Esophagus muscularis mucosa (tissue), 4 donors: Measurements from ENCODE around the gene ARPIN. TPM values are rescaled to one million over a fixed set of nuclear protein-coding genes. Genes with fewer than 3 reads are reported as not detected.
A peak's percentile ranks its signal among the peaks of the same experiment; 100 is the strongest.
"Not testable (repeated sequence)": the region's sequence is repeated elsewhere in the genome, so short reads cannot be mapped to it uniquely, and the experiment has no call there.

Experiments
- DNase-seq: peaks from one replicate; pipeline ENCODE4 v3.0.0-alpha.2; 2017; ENCODE audit errors: extremely low spot score
- H3K27ac ChIP-seq, 4 donors: fragments of 200-600 bp; sonication (generic); replicated peaks in 1 of 4; 1 replicate in 3 of 4; 2 replicates in 1 of 4; pipeline ENCODE4 v1.5.1; 2016 to 2019; ENCODE audit warnings: mild to moderate bottlenecking in 1 of 4
- H3K27me3 ChIP-seq, 4 donors: fragments of 200-600 bp; sonication (generic); one replicate each; pipeline versions ENCODE4 v1.5.1 to v1.6.0; 2016 to 2019
- H3K36me3 ChIP-seq, 4 donors: fragments of 200-600 bp; sonication (generic); one replicate each; pipeline ENCODE4 v1.5.1; 2016 to 2019
- H3K4me1 ChIP-seq, 4 donors: fragments of 200-600 bp; sonication (generic); one replicate each; pipeline ENCODE4 v1.5.1; 2016 to 2019
- H3K4me3 ChIP-seq, 4 donors: fragments of 200-600 bp; sonication (generic); 1 replicate in 2 of 4; 2 replicates in 2 of 4; pipeline ENCODE4 v1.5.1; 2016 to 2019; ENCODE audit warnings: mild to moderate bottlenecking in 4 of 4, moderate library complexity in 1 of 4
- H3K9me3 ChIP-seq, 4 donors: fragments of 200-600 bp; sonication (generic); 1 replicate in 3 of 4; 2 replicates in 1 of 4; pipeline ENCODE4 v1.5.1; 2016 to 2019
- EP300 ChIP-seq: sonication (generic); formaldehyde crosslinking; IDR thresholded peaks from one replicate; pipeline ENCODE4 v1.6.1; 2017; ENCODE audit warnings: antibody characterized with exemption
- POLR2A ChIP-seq: fragments of 450-650 bp; IDR thresholded peaks from one replicate; pipeline ENCODE4 v1.6.1; 2017; ENCODE audit warnings: antibody characterized with exemption, moderate library complexity, mild to moderate bottlenecking, low read depth
- POLR2AphosphoS5 ChIP-seq, 2 donors: sonication (generic); formaldehyde crosslinking; IDR thresholded peaks; one replicate each; pipeline ENCODE4 v1.6.1; 2017; ENCODE audit warnings: antibody characterized with exemption in 2 of 2
- WGBS: methylation state at CpG from one replicate; pipeline ENCODE4 v1.1.5; 2018; 5-methylcytosine and 5-hydroxymethylcytosine counted together
- intact Hi-C: fragments of 100-400 bp; cut with DNase I; formaldehyde crosslinking; loops from one replicate; pipeline ENCODE4 v1.15.1; 2023
- total RNA-seq, 4 donors: library from RNA; depleted of rRNA; stranded (reverse); fragments of >200 nt; gene quantifications; one replicate each; pipeline versions ENCODE4 v1.1.0 to v1.2.1, GENCODE V29; 2016
- TF ChIP-seq, protein P1 (sequence below), 3 experiments: fragments of 200-600 bp in 2 of 3; fragments of 450-650 bp in 1 of 3; sonication (generic) in 2 of 3; IDR thresholded peaks; one replicate each; pipeline ENCODE4 v1.5.1; 2017 to 2019; ENCODE audit warnings: antibody characterized with exemption in 3 of 3, mild to moderate bottlenecking in 2 of 3, moderate library complexity in 1 of 3

The ARPIN gene
- total RNA-seq, 4 donors from 2014 or later: 19.9 to 26.6 (median 25.4) TPM

DNA sequence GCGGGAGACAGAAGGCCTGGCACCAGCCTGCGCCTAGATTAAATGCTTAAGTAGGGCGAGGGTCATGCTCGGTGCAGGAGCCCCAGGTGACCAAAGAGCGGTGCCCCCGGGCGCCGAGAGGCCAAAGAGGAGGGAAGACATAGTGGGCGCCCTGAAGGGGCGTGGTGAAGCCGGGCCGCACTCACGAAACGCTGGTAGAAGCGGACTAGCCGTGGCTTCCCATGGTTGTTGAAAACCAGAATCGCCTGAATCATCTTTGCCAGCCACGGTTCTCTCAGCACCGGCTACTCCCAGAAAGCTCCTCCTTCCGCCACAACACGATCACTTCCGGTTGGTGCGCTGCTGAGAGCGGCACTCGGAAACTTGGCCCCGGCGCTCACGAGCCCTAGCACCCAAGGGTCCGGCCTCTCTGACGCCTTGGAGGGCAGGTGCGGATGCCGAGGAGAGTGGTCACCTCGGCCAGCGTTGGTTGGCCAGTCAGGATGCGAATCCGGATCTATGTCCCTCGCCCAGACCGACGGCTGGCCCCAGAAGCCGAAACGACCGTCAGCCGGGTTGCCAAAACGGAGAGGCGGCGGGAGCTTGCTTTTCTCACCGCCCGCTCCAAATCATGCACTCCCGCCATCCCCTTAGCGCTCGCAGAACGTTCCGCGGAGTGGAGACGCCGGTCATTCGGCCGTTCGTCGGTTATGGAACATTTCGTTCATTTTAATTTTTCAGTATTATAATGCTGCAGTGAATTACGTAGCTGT is 18.9 kb downstream of the ARPIN start, which contains the start of gene AP3S2:
AP3S2 (minus strand) TSS at position 299 of the 752 bp plus-strand sequence; CDS start at position 254, 45 bp downstream.
- Histone ChIP-seq H3K9me3 (no peaks in the 10 kb centered on the region), H3K27ac (peak within 1 kb of the TSS; percentile 91 to 94 (median 92)), H3K4me1 (peaks cover 14 to 28% (median 20%) of the 10 kb centered on the region in 4 donors), H3K27me3 (no peaks in the 10 kb centered on the region), H3K4me3 (peak within 1 kb of the TSS; percentile 87 to 93 (median 90)), H3K36me3 (peaks cover 0 to 2% (median 1%) of the 10 kb centered on the region in 4 donors)
- DNase-seq: peak; percentile 98
- WGBS: under 1% methylated on average over 50 of the region's 62 CpGs
- intact Hi-C loops: loop anchor here (5.0 kb wide), 1 partner anchor 178 kb away; no protein-coding TSS in a partner anchor
- peak; percentile 8 for TF ChIP-seq POLR2A
- TF ChIP-seq EP300: no peak
- TF ChIP-seq, protein P1, sequence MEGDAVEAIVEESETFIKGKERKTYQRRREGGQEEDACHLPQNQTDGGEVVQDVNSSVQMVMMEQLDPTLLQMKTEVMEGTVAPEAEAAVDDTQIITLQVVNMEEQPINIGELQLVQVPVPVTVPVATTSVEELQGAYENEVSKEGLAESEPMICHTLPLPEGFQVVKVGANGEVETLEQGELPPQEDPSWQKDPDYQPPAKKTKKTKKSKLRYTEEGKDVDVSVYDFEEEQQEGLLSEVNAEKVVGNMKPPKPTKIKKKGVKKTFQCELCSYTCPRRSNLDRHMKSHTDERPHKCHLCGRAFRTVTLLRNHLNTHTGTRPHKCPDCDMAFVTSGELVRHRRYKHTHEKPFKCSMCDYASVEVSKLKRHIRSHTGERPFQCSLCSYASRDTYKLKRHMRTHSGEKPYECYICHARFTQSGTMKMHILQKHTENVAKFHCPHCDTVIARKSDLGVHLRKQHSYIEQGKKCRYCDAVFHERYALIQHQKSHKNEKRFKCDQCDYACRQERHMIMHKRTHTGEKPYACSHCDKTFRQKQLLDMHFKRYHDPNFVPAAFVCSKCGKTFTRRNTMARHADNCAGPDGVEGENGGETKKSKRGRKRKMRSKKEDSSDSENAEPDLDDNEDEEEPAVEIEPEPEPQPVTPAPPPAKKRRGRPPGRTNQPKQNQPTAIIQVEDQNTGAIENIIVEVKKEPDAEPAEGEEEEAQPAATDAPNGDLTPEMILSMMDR (IDR thresholded peaks at IDR 0.05): peak in 2 of 3 experiments; percentile 7 to 22
- peak; percentile 89 to 95 for TF ChIP-seq POLR2AphosphoS5 (IDR thresholded peaks at IDR 0.05)

DNA sequence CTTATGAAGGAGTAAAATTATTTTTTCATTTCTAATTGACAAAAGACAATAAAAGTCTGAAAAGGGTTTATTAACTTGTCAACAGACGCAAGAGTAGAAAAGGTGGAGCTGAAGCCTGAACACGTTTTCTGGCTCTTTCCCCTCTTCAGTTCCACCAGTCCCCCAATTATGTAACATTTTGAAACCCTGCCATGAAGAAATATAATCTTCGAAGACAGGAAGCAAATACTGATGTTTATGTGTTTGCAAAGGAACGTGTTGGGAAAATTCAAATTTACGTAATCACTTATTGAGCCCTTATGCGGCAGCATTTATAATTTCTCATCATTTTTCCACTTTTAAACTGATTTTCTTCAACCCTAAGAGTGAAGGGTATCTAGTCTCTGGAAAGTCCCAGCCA is 19.7 kb downstream of the ARPIN start:
- WGBS: 18% methylated on average over 6 of the region's 6 CpGs
- H3K27me3 ChIP-seq: no peaks in the 10 kb centered on the region
- DNase-seq: no peak
- TF ChIP-seq EP300: no peak
- TF ChIP-seq POLR2A: no peak
- TF ChIP-seq, protein P1 (IDR thresholded peaks at IDR 0.05): no peak
- no peak for TF ChIP-seq POLR2AphosphoS5 (IDR thresholded peaks at IDR 0.05)
- intact Hi-C loops: loop anchor here (5.0 kb wide), 1 partner anchor 179 kb away; no protein-coding TSS in a partner anchor
- peak overlapping the region; percentile 87 to 93 (median 90) for H3K4me3 ChIP-seq
- no peaks in the 10 kb centered on the region for H3K9me3 ChIP-seq
- peaks cover 14 to 31% (median 20%) of the 10 kb centered on the region in 4 donors for H3K4me1 ChIP-seq
- peaks cover 6 to 10% (median 10%) of the 10 kb centered on the region in 4 donors for H3K36me3 ChIP-seq
- H3K27ac ChIP-seq: peak overlapping the region; percentile 91 to 94 (median 92)

DNA sequence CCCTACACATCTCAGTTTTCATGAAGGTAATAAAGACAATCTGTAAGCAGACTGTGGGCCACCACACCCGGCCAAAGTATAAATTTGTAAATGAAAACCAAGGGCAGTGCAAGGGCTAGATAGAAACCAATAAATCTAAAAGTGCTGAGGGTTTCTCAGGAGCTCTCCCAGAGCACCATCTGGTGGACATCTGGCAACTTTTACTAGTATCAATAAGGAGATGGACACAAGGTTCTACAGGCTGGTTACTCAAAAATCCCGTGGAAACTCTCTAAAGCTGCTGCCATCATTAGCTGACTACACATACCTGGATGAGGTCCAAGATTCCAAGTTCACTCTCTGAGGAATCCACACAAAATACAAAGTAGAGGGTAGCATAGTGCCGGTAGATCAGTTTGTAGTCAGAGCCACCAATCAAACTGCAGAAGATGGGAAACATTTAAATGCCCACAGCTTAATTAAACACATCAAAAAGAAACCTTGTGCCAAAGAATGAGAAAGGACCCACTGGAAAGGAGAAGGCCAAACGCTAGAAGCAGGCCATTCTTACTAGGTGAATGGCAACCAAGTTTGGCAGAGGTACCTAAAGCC is 24.4 kb downstream of the ARPIN start:
- intact Hi-C loops: no loop called here
- H3K36me3 ChIP-seq: peaks cover 27 to 57% (median 49%) of the 10 kb centered on the region in 4 donors
- H3K4me3 ChIP-seq: no peak overlapping the region
- H3K4me1 ChIP-seq: peaks cover 10 to 30% (median 16%) of the 10 kb centered on the region in 4 donors
- WGBS: 49% methylated on average over 4 of the region's 4 CpGs
- TF ChIP-seq, protein P1 (IDR thresholded peaks at IDR 0.05): no peak
- TF ChIP-seq EP300 (no peak), POLR2A (no peak), POLR2AphosphoS5 (IDR thresholded peaks at IDR 0.05) (no peak)
- no peak overlapping the region for H3K27ac ChIP-seq
- H3K27me3 ChIP-seq: no peaks in the 10 kb centered on the region
- no peaks in the 10 kb centered on the region for H3K9me3 ChIP-seq
- DNase-seq: no peak

DNA sequence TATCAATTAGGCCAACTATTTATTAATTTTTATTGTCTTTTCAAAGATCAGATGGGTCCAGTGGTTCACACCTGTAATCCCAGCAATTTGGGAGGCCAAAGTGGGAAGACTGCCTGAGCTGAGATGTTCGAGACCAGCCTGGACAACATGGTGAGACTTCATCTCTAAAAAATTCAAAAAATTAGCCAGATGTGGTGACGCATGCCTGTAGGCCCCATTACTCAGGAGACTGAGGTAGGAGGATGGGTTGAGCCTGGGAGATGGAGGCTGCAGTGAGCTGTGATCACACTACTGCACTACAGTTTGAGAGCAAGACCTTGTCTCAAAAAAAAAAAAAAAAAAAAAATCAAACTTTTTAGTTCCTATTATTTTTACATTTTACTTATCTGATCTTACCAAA is 27.1 kb downstream of the ARPIN start:
- H3K27ac ChIP-seq: no peak overlapping the region
- intact Hi-C loops: no loop called here

DNA sequence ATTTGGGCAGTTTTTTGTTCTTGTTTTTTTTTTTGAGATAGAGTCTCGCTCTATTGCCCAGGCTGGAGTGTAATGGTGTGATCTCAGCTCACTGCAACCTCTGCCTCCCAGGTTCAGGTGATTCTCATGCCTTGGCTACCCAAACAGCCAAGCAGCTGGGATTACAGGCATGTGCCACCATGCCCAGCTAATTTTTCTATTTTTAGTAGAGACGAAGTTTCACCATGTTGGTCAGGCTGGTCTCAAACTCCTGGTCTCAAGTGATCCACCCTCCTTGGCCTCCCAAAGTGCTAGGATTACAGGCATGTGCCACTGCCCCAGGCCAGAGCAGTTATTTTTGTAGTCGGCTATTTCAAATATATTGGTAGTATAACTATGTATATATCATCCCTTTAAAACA is 27.6 kb downstream of the ARPIN start:
- peaks cover 29 to 89% (median 55%) of the 10 kb centered on the region in 4 donors for H3K36me3 ChIP-seq
- DNase-seq, H3K4me1 ChIP-seq, H3K4me3 ChIP-seq, H3K27ac ChIP-seq, H3K27me3 ChIP-seq, intact Hi-C loops, H3K9me3 ChIP-seq: not testable (repeated sequence)
- whole genome bisulfite sequencing: 65% methylated on average over 3 of the region's 3 CpGs

More for the DNA sequence above, 27.1 kb downstream of the ARPIN start:
- no peaks in the 10 kb centered on the region for H3K9me3 ChIP-seq
- H3K36me3 ChIP-seq: peaks cover 29 to 84% (median 55%) of the 10 kb centered on the region in 4 donors
- DNase-seq: no peak
- H3K4me3 ChIP-seq: no peak overlapping the region
- no peak for TF ChIP-seq POLR2AphosphoS5 (IDR thresholded peaks at IDR 0.05)
- H3K4me1 ChIP-seq: peaks cover 0 to 3% (median 0%) of the 10 kb centered on the region in 4 donors
- 83% methylated on average over 2 of the region's 2 CpGs for WGBS
- no peaks in the 10 kb centered on the region for H3K27me3 ChIP-seq
